Cerebellar cortex (tissue), 1 donor: ENCODE results near the gene DYRK1A.
"Not testable (repeated sequence)": the region's sequence is repeated elsewhere in the genome, so short reads cannot be mapped to it uniquely, and the experiment has no call there.

ENCODE experiments used
- DNase-seq: peaks from one replicate; pipeline ENCODE4 v3.0.0-alpha.2; 2015; ENCODE audit warnings: low spot score

Gene DYRK1A

DNA sequence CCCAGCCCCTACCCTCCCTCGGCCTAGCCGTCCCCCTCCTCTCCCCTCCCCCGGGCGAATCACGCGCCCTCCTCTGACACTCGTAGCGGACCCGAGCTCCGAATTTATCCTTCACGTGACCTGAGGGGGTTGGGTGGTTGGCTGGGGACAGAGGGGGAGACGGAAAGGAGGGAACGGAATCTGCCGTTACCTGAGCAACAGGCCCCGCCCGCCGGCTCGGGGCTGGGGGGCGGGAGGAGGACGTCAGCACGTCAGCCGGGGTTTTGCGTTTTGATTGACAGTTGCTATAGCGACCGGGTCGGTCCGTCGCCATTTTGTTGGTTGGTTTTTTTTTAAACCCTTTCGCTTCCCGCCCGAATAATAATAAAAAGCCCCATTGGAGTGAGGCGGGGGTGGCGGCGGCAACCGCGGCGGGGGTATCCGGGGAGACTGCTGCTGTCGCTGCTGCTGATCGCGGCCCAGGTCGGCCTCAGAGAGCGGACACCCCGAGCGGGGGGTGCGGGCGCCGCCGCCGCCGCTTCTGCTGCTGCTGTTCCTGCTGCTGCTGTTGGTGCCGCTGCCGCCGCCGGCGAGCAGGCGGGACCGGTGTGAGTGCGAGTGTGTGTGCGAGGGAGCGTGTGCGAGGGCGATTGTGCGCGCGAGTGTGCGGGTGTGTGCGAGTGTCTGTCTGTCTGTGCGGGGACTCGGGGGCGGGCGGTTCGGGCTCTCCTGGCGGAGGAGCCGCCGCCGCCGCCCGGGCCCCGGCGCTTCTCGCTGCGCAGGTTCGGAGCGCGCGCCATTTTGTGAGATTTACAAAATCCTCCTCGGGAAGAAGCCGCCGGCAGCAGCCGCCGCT lies at the start of gene DYRK1A:
Gene DYRK1A, plus strand, starts transcription at position 292 of the 835 bp plus-strand sequence. CDS start 53,602 bp downstream, outside the sequence.
- peak; percentile 99 for DNase-seq

GRCh38 chr21:37319551-37319950 lies 47.0 kb upstream of the DYRK1A start:
- no peak for DNase-seq

DNA sequence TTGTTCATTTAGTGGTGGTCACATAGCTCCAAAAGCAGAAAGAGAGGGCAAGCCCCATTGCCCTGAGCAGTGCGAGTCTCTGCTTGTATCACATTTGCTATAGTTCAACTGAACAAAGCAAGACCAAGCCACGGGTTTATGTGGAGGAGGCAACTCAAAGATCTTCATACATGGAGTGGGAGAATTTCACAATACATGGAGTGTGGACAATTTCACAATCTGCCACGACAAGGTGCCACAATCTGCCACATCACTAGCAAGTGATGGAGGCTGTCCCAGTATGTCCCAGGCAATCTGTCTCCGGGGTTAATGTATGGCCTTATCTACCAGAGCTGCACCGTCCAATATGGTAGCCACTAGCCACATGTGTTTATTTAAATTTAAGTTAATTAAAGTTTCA lies 44.5 kb upstream of the DYRK1A start:
- DNase-seq = no peak

DNA sequence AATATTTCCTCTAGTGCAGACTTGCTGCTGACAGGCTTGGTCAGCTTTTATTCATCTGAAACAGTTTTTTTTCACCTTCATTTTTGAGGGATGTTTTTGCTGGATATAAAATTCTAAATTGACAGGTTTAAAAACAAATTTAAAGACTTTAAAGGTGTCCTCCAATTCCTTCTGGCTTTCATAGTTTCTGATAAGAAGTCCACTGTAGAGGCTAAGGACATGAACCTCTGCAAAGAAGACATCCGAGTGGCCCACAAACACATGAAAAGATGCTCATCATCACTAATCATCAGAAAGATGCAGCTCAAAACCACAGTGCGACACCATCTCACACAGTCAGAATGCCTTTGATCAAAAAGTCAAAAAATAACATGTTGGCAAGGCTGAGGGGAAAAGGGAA lies 42.0 kb upstream of the DYRK1A start:
- no peak for DNase-seq

DNA sequence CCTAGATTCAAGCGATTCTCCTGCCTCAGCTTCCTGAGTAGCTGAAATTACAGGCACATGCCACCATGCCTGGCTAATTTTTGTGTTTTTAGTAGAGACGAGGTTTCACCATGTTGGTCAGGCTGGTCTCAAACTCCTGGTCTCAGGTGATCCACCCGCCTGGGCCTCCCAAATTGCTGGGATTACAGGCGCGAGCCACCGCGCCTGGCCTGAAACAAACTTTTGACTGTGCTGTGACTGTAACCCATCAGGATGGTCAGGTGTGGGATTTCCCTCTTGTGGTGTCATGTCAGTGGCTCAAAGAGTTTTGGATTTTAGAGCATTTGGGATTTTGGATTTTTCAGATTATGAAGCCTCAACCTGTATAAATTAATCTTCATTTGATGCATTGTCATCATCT lies 38.4 kb upstream of the DYRK1A start:
- not testable (repeated sequence) for DNase-seq

- no peak for DNase-seq
Observed at GRCh38 chr21:37331411-37331810, 35.2 kb upstream of the DYRK1A start.

DNA sequence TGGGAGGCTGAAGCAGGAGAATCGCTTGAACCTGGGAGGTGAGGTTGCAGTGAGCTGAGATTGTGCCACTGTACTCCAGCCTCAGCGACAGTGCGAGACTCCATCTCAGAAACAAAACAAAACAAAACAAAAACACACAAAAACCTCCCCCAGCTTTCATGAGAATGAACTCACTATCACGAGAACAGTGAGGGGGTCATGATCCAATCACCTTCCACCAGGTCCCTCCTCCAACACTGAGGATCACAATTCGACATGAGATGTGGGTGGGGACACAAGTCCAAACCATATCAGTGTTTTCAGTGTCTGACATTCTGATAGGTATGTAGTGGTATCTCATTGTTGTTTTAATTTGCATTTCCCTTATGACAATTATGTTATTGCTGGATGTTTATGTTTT lies 31.5 kb upstream of the DYRK1A start:
- DNase-seq = no peak

GRCh38 chr21:37337179-37337578 lies 29.4 kb upstream of the DYRK1A start:
- DNase-seq = no peak

GRCh38 chr21:37337831-37338230 lies 28.7 kb upstream of the DYRK1A start:
- DNase-seq = no peak

- no peak for DNase-seq
Observed at GRCh38 chr21:37338671-37339551, 27.7 kb upstream of the DYRK1A start.

GRCh38 chr21:37339552-37339939 lies 27.0 kb upstream of the DYRK1A start:
- DNase-seq = no peak

DNA sequence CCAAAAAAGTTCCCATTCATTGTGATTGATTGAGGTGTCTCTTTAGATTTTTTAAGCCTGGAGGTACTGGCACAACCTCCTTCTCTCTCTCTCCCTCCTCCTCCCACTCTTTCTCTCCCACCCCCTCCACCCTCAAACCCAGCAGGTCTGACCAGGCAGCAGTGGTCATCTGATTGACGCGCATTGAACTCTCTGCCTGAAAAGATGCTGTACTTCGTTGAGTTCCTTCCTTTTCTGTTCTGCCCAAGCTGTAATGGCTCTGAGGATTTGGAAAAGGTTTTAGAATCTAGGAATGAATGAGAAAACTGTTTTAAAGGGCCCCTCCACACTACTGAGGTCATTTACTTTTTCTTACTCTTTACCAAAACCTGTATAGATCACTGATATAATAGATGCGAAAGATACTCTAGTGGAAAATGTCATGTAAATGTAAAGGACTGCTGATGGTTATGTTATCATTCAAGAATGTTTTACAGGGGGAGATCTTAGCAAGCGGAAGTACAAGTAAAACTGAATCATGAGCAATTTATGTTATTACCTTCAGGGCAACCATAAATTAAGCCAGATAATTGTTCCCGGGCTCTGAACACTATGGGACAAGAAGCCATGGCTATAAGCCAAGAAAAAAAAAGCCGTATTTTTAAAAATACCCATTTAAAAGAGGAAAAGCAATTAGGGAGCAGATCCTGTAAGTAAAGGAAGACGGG lies 25.2 kb upstream of the DYRK1A start:
- DNase-seq = no peak

GRCh38 chr21:37342046-37342632 lies 24.4 kb upstream of the DYRK1A start:
- DNase-seq = no peak

GRCh38 chr21:37346841-37347430 lies 19.6 kb upstream of the DYRK1A start:
- DNase-seq = no peak

- no peak for DNase-seq
Observed at GRCh38 chr21:37348664-37349063, 17.9 kb upstream of the DYRK1A start.

DNA sequence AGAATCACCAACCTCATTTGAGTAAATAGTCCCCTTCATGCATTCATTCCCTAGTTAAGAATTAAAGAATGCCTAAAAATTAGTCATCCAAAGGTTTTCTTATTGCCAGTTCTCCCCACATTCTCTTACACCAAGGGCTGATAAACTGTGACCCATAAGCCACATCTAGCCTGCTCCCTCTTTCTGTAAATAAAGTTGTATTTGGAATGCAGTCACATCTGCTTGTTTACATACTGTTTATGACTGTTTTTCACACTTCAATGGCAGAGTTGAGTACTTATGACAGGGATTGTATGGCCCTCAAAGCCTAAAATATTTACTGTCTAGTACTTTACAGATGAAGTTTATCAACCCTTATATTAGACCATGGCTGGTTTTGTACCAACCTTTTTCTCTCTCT lies 16.1 kb upstream of the DYRK1A start:
- no peak for DNase-seq

DNA sequence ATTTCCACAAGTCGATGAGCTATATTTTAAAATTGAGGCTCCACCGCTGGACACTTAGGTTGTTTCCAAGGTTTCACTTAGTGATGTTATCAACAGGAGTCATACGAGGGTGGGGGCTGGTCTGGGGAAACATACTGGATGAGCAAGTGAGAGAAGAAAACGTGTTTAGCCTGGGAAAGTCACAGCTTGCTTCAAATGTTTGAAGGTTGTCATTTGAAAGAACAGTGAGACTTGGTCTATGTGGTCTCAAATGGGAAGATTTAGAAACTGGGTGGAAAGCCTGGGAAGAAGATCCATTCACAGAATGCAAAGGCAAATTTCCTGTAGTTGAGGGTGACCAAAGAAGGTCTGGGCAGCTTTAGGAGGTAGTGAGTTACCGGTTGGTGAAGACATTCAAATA lies 9.9 kb upstream of the DYRK1A start:
- DNase-seq = no peak

- no peak for DNase-seq
Observed at GRCh38 chr21:37357691-37358090, 8.9 kb upstream of the DYRK1A start.

- no peak for DNase-seq
Observed at GRCh38 chr21:37358397-37358796, 8.2 kb upstream of the DYRK1A start.

- DNase-seq = no peak
Observed at GRCh38 chr21:37363936-37364335, 2.6 kb upstream of the DYRK1A start.

DNA sequence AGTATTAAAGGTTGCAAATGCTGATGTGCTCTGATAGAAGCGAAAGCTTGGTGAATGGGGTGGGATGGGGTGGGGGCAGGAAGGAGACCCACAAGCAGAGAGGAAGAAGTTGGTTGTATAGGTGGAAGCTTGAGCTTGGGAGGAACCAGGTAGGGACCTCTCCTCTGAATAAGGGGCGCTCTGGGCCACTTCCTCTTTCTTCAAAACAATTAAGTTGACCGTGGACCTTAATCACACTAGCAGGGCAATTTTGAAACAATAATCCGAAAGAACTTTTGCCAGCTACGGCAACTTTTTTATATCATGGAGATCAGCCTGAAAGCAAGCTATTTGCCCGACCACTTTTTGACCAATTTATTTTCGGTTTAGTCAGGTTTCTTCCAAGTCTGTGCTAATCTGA lies 1.9 kb upstream of the DYRK1A start:
- no peak for DNase-seq
